Inferior parietal cortex (tissue), 1 donor: ENCODE results near the gene SERPINB10.
"Not testable (repeated sequence)": the region's sequence is repeated elsewhere in the genome, so short reads cannot be mapped to it uniquely, and the experiment has no call there.

Experiments used
- DNase-seq: peaks from one replicate; pipeline ENCODE4 v3.0.0-alpha.2; 2016; ENCODE audit errors: extremely low spot score

Gene SERPINB10

DNA sequence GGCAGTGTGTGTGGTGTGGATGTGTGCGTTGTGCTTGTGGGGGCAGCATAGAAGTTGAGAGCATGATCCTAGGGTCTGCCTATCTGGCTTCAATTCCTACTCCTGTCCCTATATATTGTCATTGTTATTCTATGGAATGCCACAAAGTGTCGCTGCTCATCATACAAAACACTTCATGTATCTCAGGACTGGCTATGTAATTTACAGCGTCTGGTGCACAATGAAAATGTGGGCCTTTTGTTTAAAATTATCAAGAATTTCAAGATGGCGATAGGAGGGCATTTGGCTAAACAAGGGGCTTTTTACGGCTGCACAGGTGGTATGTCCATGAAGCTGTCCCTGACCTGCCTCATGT lies 16.8 kb upstream of the SERPINB10 start:
- no peak for DNase-seq

- DNase-seq = no peak
Observed at GRCh38 chr18:63892566-63892965, 15.2 kb upstream of the SERPINB10 start.

GRCh38 chr18:63894106-63894772 lies 13.5 kb upstream of the SERPINB10 start:
- DNase-seq = no peak

DNA sequence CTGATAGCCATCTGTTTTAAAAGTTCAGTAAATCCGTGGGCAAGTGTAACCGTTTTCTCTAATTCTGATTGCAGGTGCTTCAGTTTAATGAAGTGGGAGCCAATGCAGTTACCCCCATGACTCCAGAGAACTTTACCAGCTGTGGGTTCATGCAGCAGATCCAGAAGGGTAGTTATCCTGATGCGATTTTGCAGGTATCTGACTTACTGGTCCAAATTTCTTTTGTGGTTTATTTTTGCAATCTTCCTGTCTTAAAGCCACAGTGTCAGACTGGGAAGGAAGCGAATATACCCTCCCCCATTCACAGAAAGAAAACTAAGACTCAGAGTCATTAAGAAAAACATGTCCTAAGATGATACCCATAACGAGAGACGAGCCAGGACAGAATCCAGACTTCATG lies 12.6 kb upstream of the SERPINB10 start:
- no peak for DNase-seq

- DNase-seq = no peak
Observed at GRCh38 chr18:63897072-63897471, 10.7 kb upstream of the SERPINB10 start.

- no peak for DNase-seq
Observed at GRCh38 chr18:63899206-63899605, 8.6 kb upstream of the SERPINB10 start.

GRCh38 chr18:63903851-63904570 lies 3.7 kb upstream of the SERPINB10 start:
- no peak for DNase-seq

DNA sequence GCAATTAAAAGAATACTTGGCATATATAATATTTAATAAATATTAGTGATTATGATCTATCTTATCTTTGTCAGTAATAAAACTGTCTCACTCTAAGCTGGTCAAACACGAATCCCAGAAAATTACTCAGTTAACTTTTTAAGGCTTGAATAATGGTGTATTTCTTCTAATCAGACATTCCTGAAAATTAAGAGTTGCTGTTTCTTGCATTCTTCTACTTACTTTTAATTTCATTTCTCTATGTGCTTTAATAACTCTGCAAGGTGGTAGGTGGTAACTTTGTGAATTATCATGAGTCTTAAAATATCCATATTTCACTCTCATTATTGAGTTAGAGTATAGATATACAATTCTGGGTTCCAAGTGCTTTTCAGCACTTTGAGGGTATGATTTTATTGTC lies 3.1 kb upstream of the SERPINB10 start:
- no peak for DNase-seq

DNA sequence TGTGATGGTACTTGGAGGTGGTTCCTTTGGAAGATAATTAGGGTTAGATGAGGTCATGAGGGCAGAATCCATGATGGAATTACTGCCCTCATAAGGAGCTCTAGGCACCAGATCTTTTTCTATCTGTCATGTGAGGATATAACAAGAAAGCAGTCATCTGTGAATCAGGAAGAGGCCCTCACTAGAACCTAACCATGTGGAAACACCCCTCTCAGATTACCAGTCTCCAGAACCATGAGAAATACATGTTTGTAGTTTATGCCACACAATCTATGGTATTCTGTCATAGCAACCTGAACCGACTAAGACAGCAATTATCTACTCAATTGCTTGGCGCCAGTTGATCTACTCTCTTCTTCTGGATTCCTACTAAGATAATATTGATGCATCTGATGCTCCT lies 2.4 kb upstream of the SERPINB10 start:
- no peak for DNase-seq

GRCh38 chr18:63906056-63906455 lies 1.7 kb upstream of the SERPINB10 start:
- DNase-seq = no peak

DNA sequence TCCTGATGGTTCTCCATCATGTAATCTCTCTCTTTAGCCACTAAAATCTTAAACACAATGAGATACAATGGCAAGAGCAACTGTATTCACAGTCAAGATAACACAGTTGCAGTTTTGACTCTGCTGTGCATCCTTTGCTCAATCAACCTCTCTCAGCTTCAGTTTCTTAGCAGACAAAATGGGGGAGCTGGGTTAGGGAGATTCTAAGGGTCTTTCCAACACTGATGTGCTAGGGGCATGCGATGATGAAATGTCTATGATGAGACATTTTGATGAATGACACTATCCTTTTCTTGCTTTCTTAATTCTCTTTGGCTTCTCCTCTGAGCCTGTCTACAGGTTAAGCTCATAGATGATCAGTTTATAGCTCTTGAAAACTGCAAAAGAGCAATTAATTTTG lies 1.1 kb downstream of the SERPINB10 start:
- no peak for DNase-seq

DNA sequence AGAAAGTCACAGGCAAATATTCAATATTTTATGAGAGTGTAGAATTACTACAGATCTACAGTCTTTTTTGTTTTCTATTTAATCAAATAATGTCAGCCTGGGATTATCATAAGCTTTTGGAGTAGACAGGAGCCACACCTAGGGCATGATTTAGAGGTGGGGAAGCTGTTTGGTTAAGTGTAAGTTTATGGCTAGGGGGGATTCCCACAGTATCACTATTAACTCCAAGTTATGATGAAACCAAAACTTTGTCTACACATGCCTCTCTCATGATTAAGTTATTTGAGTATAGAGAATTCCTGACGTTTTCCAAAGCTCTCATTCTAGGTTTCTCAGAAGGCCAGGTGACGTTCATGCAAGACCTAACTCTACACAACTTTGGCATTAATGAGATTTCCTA lies 2.1 kb downstream of the SERPINB10 start:
- DNase-seq = no peak

GRCh38 chr18:63917817-63918216 lies 10.1 kb downstream of the SERPINB10 start:
- no peak for DNase-seq

- DNase-seq = no peak
Observed at GRCh38 chr18:63922049-63922448, 14.3 kb downstream of the SERPINB10 start.

DNA sequence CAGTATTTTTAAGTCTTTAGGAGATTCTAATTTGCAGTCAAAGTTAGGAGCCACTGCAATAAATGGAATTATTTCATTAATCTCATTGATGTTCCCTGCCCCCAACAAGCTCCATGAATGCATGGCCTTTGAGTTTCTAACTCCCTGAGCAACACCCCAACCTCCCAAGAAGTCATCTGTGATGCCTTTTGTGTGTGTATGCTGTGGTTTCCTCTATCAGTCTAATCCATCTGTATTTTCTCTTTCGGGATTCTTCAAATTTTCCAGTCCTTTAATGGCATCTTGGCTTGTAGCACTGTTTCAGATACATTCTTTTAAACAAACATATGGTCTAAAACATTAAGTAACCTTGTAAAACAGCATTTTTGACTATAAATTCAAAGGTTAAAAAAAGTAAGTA lies 16.8 kb downstream of the SERPINB10 start:
- no peak for DNase-seq

DNA sequence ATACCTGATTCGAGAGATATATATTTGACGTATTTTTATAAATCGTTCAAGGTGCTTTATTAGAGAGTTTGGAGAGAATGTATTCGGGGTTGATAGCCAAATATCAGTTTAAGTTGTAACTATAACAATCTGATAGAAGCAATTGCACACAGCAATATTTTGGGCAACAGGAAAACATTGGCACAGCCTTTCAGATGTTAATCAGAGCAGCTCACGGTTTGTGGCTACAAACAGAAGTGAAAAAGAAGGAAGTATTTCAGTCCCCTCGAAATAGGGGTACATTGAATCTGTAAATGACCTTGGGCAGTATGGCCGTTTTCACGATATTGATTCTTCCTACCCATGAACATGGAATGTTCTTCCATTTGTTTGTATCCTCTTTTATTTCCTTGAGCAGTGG lies 20.6 kb downstream of the SERPINB10 start:
- DNase-seq = no peak

DNA sequence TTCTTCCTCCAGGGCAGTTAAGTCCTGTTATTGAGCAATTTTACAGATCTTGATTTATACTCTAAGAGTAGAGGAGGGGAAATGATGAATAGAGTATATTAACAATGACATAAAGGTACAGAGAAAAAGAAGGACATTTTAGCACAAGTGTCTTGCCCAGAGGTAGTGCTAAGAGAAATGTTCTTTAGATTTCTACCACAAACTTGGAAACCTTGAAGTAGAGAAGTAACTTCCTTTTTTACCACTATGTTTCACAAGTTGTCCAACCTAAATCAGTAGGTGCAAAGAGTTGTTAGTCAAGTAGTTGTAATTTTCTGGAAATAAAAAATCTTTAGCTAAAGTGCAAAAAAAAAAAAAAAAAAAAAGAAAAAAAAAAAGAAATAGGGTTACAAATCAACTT lies 21.6 kb downstream of the SERPINB10 start:
- not testable (repeated sequence) for DNase-seq

DNA sequence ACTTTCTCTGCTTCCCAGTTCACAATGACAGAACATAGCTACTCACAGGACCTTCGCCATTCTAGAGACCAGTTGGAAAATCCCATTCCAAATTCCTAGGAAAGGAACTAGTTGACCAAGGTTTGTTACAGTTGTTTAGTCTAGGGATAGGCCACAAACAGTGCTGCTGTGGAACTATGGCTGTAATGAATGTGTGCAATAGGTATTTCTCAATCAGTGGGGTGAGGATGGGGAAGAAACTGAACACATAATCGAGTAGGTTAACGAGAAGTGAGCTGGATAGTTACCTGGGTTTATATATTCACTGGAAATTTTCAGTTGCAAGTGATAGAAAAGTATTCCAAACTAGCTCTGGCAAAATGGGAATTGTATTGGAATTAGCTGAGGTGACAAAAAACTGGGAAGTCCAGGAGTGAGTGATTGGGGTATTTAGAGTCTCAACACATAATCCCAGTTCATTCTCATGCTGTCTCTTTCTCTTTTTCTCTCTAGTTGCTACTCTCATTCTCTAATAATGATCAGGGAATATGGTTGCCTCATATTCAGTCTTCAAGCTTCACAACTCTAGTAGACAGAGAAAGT lies 23.1 kb downstream of the SERPINB10 start:
- DNase-seq = no peak

GRCh38 chr18:63936156-63936931 lies 28.6 kb downstream of the SERPINB10 start:
- DNase-seq = peak; percentile 66

DNA sequence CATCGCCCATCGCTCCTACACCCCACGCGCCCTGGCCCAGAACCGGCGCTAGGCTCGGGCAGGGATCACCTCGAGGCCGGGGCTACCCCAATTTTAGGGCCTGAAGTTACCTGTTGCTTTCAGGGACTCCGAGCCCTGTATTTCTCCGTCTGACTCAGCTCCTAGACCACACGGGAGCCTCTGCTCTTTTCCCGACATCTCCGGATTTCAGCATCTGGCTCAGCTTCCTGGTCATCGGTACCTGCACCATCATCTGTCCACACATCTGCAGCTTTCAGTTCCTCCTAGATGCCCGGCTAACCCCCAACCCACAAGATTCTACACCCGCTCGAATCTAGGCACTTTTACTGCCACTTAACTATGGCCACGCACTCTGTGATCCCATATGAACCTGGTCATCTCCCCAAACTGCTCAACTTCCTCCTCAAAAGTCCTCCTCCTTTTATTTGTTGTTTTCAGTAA lies 29.2 kb downstream of the SERPINB10 start:
- DNase-seq = no peak

DNA sequence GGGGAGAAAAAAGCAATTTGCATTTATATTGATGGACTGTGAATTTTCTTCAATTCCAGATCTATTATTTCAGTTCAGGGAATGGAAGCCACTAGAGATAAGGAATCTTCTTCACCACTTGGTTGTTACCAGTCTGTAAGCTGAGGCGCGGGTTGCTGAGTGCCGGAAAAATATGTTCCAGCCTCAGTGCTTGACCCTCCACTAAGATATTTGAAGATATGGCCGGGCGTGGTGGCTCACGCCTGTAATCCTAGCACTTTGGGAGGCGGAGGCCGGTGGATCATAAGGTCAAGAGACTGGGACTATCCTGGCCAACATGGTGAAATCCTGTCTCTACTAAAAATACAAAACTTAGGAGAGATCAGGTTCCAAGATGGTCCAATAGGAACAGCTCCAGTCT lies 32.2 kb downstream of the SERPINB10 start:
- no peak for DNase-seq

- DNase-seq = not testable (repeated sequence)
Observed at GRCh38 chr18:63940543-63941050, 32.8 kb downstream of the SERPINB10 start.
